Measurements from ENCODE around the gene PRX. TPM values are rescaled to one million over a fixed set of nuclear protein-coding genes. Genes with fewer than 3 reads are reported as not detected.

Gene PRX
- total and polyA plus RNA-seq, 2 of the 13 experiments (the other 11 are each of a cell fraction or from before 2014, with no cell fraction given) = 0.66 TPM

DNA sequence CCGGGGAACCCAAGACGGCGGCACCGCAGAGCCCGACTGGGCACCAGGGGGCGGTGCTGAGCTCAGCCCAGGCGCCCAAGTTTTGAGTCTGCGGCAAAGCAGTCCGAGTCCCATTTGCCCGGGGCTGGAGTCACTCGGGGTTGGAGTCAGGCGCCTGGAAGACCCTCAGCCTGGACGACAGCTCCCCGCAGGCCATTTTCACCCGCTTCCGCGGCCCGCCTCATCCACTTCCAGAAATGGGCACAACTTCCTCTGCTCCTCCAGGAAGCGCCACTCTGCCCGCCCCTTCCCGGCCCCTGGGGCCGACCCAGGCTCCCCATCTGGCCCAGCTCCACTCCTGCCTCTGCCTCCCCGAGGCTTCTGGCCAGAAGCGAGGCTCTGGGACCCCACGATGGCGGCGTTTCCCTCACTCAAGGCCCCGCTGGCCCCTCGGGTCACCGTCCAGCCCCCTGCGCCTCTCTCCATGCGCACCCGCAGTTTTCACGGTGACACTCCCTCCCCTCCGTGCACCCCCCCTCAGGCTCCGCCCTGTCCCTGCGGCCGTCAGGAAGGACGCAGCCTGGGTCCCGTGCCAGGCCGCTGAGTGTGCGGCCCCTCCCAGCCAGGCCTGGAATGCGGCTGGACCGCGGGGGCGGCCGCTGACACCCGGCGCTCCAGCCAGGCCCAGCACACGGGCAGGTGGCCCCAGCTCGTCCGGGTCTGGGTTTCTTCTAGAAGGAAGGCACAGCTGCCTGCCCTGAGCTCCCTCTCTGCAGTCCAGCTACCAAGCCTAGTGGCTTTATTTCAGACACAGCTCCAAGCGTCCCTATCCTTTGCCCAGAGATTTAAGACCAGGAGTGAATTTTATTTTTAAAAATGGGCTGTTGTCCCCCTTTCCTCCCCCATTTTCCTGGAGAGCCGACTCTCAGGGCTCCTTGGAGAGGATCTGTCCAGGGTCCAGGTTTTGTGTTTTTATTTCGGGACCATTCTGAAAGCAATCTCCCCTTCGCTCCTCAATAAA, 7.9 kb upstream of the PRX start (continued):
- peak; percentile 88 for TF ChIP-seq MYC (CRISPR knock-in tag; IDR thresholded peaks at IDR 0.05; ENCODE audit: borderline replicate concordance)
- peak; percentile 46; the same call in 1 of the 2 replicates for TF ChIP-seq REPIN1 (CRISPR knock-in tag; IDR thresholded peaks at IDR 0.05; ENCODE audit: borderline replicate concordance, low read depth)
- peak; percentile 84 for TF ChIP-seq SKI (IDR thresholded peaks at IDR 0.05; ENCODE audit: partially characterized antibody)
- TF ChIP-seq BRD4 (CRISPR knock-in tag; IDR thresholded peaks at IDR 0.05) = 0 out of 2 replicates have a peak, but pooled peaks have one; percentile 29
- no peak for TF ChIP-seq ZNF138 (CRISPR knock-in tag; IDR thresholded peaks at IDR 0.05; ENCODE audit: low read depth)
- peak; percentile 64 for TF ChIP-seq ELF3 (CRISPR knock-in tag; IDR thresholded peaks at IDR 0.05)
- TF ChIP-seq, protein P1, sequence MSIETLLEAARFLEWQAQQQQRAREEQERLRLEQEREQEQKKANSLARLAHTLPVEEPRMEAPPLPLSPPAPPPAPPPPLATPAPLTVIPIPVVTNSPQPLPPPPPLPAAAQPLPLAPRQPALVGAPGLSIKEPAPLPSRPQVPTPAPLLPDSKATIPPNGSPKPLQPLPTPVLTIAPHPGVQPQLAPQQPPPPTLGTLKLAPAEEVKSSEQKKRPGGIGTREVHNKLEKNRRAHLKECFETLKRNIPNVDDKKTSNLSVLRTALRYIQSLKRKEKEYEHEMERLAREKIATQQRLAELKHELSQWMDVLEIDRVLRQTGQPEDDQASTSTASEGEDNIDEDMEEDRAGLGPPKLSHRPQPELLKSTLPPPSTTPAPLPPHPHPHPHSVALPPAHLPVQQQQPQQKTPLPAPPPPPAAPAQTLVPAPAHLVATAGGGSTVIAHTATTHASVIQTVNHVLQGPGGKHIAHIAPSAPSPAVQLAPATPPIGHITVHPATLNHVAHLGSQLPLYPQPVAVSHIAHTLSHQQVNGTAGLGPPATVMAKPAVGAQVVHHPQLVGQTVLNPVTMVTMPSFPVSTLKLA (IDR thresholded peaks at IDR 0.05) = peak; percentile 10; the same call in 1 of the 2 replicates
- TF ChIP-seq, protein P2, sequence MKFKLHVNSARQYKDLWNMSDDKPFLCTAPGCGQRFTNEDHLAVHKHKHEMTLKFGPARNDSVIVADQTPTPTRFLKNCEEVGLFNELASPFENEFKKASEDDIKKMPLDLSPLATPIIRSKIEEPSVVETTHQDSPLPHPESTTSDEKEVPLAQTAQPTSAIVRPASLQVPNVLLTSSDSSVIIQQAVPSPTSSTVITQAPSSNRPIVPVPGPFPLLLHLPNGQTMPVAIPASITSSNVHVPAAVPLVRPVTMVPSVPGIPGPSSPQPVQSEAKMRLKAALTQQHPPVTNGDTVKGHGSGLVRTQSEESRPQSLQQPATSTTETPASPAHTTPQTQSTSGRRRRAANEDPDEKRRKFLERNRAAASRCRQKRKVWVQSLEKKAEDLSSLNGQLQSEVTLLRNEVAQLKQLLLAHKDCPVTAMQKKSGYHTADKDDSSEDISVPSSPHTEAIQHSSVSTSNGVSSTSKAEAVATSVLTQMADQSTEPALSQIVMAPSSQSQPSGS (CRISPR knock-in tag; IDR thresholded peaks at IDR 0.05) = no peak
- TF ChIP-seq TARDBP (CRISPR knock-in tag; IDR thresholded peaks at IDR 0.05) = peak; percentile 86
- no peak for TF ChIP-seq RBM22 (optimal IDR thresholded peaks at IDR 0.05; ENCODE audit: low read length)
- no peak for TF ChIP-seq NONO (IDR thresholded peaks at IDR 0.05)
- TF ChIP-seq NONO (CRISPR knock-in tag; conservative IDR thresholded peaks at IDR 0.05) = peak; percentile 94
- TF ChIP-seq EED (CRISPR knock-in tag; IDR thresholded peaks at IDR 0.05) = peak; percentile 49
- TF ChIP-seq, protein P3, sequence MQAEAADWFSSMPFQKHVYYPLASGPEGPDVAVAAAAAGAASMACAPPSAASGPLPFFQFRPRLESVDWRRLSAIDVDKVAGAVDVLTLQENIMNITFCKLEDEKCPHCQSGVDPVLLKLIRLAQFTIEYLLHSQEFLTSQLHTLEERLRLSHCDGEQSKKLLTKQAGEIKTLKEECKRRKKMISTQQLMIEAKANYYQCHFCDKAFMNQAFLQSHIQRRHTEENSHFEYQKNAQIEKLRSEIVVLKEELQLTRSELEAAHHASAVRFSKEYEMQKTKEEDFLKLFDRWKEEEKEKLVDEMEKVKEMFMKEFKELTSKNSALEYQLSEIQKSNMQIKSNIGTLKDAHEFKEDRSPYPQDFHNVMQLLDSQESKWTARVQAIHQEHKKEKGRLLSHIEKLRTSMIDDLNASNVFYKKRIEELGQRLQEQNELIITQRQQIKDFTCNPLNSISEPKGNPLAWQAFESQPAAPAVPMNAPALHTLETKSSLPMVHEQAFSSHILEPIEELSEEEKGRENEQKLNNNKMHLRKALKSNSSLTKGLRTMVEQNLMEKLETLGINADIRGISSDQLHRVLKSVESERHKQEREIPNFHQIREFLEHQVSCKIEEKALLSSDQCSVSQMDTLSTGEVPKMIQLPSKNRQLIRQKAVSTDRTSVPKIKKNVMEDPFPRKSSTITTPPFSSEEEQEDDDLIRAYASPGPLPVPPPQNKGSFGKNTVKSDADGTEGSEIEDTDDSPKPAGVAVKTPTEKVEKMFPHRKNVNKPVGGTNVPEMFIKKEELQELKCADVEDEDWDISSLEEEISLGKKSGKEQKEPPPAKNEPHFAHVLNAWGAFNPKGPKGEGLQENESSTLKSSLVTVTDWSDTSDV (CRISPR knock-in tag; IDR thresholded peaks at IDR 0.05) = peak; percentile 75; the same call in 1 of the 2 replicates
- TF ChIP-seq POGZ (CRISPR knock-in tag; IDR thresholded peaks at IDR 0.05) = peak; percentile 91
- TF ChIP-seq SOX6 (IDR thresholded peaks at IDR 0.05) = no peak
- peak; percentile 79 for TF ChIP-seq SOX6 (CRISPR knock-in tag; IDR thresholded peaks at IDR 0.05)
- peak; percentile 99 for TF ChIP-seq TEAD3 (CRISPR knock-in tag; optimal IDR thresholded peaks at IDR 0.05; ENCODE audit: borderline replicate concordance)
- peak; percentile 83 for TF ChIP-seq MAX (IDR thresholded peaks at IDR 0.05)
- TF ChIP-seq ZNF83 (CRISPR knock-in tag; IDR thresholded peaks at IDR 0.05; ENCODE audit: borderline replicate concordance) = no peak
- peak; percentile 57; the same call in 1 of the 2 replicates for TF ChIP-seq ZSCAN5A (CRISPR knock-in tag; IDR thresholded peaks at IDR 0.05; ENCODE audit: borderline replicate concordance)
- peak; percentile 88 for TF ChIP-seq PHF8 (CRISPR knock-in tag; IDR thresholded peaks at IDR 0.05)
- TF ChIP-seq SUZ12 (IDR thresholded peaks at IDR 0.05; ENCODE audit: low read depth, low read length) = no peak

Data from HepG2 (cell line).